NCI-H1105 treated with DMSO at 0.1 percent for 48 hours (cell line): ENCODE results near the gene KLK4.

ENCODE experiments used
- DNase-seq: peaks from one replicate; lab custom pipeline; 2025; lab: John Stamatoyannopoulos, UW

Gene KLK4

GRCh38 chr19:50878851-50879250 lies 32.3 kb downstream of the KLK4 start:
- DNase-seq: no peak

- DNase-seq: no peak
These were observed 33.9 kb downstream of the KLK4 start for GRCh38 chr19:50877338-50877737.

GRCh38 chr19:50876456-50876855 lies 34.7 kb downstream of the KLK4 start:
- DNase-seq: no peak

GRCh38 chr19:50875795-50876422 lies 35.3 kb downstream of the KLK4 start:
- DNase-seq: no peak

GRCh38 chr19:50874211-50874610 lies 37.0 kb downstream of the KLK4 start:
- no peak for DNase-seq

GRCh38 chr19:50873056-50873455 lies 38.1 kb downstream of the KLK4 start, which contains the start of gene KLK2:
Gene KLK2, plus strand, starts transcription at chr19:50873439. Its CDS starts 35 bp downstream, at chr19:50873474.
- DNase-seq: no peak

- no peak for DNase-seq
These were observed 40.6 kb downstream of the KLK4 start for GRCh38 chr19:50870417-50871089.

GRCh38 chr19:50869479-50869878 lies 41.7 kb downstream of the KLK4 start:
- no peak for DNase-seq

GRCh38 chr19:50861496-50862286 lies 49.5 kb downstream of the KLK4 start:
- DNase-seq: no peak

GRCh38 chr19:50861010-50861409 lies 50.2 kb downstream of the KLK4 start:
- no peak for DNase-seq

- no peak for DNase-seq
These were observed 51.3 kb downstream of the KLK4 start for GRCh38 chr19:50859849-50860248.

- peak; percentile 75 for DNase-seq
These were observed 52.3 kb downstream of the KLK4 start for GRCh38 chr19:50858886-50859285.

- DNase-seq: no peak
These were observed 53.8 kb downstream of the KLK4 start for GRCh38 chr19:50857366-50857765.
